ENCODE measurements around the gene EIF4E1B.

The EIF4E1B gene

GRCh38 chr5:176647030-176647842 is 16.8 kb downstream of the EIF4E1B start, which contains the start of gene TSPAN17:
Gene TSPAN17, plus strand, starts transcription at chr5:176647484. Its CDS starts 132 bp downstream, at chr5:176647616.
- DNase-seq (ENCODE audit: low spot score): peak; percentile 99

DNA sequence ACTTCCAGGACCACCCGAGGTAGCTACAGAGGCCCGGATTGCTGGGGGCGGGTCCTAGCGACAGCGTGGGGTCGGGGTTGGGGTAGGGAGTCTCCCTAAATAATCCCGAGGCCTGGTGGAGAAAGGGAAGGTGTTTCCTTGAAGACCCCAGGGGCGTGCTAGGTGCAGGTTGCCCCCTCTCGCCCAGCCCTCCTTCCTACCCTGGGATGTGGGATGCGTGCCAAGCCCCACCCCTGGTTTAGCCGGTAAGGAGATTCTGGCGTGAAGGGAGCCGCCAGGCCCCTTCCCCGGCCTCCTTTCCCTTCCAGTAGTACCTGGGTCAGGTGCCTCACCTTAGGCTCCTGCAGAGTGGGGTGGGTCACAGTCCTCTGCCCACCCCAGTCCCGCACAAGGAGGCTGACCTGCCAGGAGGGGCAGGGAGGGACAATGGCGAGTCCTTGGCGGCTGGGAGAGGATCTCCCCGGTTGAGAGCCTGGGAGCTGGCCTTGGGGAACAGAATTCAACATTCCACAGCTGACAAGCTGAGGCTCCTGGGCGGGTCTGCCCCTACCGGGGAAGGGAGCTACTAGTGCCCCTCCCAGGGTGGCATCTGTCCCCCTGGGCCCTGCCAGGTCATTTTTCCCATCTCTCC is 17.5 kb downstream of the EIF4E1B start:
- no peak for DNase-seq (ENCODE audit: low spot score)

DNA sequence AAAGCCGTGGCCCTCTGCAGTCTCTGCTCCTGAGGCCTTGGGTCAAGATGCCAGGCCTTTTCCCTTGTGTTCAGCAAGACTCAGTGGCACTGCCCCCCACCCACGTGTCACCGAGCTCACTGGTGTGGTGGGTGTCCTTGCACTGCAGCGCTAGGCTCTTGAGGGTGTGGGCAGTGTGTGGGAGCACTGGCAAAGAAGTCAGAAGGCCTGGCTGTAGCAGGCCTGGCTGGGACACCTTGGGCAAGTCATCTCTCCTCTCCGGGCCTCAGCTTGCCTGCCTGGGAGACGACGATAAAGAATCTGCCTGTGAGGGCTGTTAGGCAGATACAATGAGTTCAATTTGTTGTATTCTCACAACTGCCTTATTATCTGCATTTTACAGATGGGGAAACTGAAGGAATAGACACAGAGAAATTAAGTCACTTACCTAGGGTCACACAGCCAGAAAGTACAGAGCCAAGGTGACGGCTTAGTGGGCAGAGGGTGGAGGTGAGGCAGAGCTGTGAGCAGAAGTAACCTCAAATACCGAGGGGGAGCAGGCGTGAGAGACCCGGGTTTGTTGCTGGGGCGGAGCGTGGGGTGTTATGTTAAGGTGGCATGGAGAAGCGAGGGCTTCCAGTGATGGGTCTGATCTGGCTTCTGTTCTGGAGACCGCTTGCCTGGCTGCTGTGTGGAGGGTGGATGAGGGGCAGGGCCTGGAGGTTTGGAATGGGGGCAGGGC is 18.2 kb downstream of the EIF4E1B start:
- no peak for DNase-seq (ENCODE audit: low spot score)

GRCh38 chr5:176650354-176650884 is 19.9 kb downstream of the EIF4E1B start:
- DNase-seq (ENCODE audit: low spot score): no peak

DNA sequence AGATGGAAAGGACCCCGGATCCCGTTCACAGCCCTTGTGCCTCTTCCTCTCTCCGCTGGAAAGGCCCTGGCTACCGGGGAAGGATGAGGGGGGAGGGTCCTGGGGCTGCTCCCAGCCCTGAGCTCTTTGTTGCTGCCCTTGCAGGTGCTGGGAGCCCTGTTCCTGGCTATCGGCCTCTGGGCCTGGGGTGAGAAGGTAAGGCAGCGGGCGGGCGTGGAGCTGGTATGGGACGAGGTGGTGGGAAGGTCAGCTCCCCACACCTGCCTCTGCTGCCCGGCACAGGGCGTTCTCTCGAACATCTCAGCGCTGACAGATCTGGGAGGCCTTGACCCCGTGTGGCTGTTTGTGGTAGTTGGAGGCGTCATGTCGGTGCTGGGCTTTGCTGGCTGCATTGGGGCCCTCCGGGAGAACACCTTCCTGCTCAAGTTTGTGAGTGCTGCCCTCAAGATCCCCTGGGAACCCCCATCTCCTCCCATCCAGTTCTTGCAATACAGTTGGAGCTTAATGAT is 21.1 kb downstream of the EIF4E1B start:
- no peak for DNase-seq (ENCODE audit: low spot score)

DNA sequence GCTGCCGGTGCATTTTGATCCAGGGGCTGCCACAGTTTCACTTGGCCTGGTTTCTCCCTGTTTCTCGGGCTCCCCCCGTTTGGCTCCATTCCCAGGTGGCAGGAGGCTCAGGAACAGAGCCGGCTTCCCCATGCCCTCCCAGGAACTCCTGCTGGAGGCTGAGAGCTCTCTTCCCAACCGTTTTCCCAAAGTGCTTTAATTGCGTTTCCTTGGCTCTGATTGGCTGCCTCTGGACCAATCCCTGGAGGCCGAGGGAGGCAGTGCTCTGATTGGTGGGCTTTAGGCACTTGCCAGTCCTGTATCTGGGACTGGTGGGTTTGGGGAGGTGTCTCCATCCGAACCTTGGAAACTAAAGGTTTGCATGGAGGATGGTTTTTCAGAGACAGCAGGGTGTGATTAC is 21.7 kb downstream of the EIF4E1B start:
- no peak for DNase-seq (ENCODE audit: low spot score)

DNA sequence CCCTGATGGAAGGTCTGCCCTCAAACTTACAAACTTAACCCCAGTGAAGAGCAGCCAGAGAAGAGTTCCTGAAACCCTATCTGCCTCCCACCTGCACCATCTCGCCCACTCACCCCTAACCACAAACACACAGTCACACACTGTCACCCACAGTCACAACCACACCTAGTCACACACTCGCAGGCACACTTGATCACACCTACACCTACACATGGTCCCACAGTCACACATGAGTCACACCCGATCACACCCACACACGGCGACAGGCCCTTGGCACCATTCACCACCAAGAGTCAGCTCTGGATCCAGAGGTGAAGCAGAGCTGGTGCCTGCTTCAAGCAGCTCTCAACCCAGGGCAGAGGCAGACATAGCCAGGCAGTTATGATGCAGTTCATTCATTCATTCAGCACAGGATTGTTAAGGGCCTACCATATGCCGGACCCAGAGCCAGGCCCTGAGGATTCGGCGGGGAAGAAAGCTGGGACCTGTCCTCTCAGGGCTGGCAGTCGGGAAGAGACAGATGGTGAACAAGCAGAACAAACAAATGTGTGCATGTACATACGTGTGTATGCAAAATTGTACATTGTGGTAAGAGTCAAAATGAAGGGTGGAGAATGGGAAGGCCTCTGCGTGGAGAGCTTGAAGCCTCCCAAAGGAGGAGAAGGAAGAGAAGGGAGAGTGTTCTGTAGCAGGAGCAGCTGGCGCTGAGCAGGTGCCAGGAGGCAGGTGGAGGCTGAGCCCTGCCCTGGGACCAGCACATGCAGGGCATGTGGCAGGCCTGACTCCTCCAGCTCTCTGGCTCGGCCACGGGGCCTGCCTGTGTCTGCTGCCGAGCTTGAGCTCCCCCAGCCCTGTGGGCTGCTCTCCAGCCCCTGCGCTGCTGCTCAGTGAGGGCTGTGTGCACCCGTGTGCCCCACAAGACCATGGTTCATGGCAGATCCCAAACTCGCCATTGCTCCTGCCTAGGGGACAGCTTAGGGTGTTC is 23.2 kb downstream of the EIF4E1B start:
- DNase-seq (ENCODE audit: low spot score): no peak

- no peak for DNase-seq (ENCODE audit: low spot score)
Observed at GRCh38 chr5:176654856-176655255, 24.4 kb downstream of the EIF4E1B start.

DNA sequence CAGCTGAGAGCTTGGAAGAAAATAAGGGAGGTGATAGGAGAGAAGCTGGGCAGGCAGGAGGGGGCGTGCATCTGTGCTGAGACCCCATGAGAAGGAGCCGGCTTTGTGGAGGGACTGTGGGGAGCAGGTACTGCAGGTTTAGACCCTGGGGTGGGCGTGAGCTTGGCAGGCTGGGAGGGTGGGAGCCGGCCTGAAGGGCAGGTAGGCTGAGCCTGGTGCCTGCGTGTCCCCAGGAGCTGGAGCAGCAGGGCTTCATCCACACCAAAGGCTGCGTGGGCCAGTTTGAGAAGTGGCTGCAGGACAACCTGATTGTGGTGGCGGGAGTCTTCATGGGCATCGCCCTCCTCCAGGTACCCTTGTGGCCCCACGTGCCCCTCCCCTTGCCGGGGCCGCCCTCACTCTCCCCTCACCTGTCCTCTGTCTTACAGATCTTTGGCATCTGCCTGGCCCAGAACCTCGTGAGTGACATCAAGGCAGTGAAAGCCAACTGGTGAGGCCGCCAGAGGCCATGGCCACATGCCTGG is 26.1 kb downstream of the EIF4E1B start:
- no peak for DNase-seq (ENCODE audit: low spot score)

- DNase-seq (ENCODE audit: low spot score): peak; percentile 27
Observed at GRCh38 chr5:176658007-176658599, 27.6 kb downstream of the EIF4E1B start.

DNA sequence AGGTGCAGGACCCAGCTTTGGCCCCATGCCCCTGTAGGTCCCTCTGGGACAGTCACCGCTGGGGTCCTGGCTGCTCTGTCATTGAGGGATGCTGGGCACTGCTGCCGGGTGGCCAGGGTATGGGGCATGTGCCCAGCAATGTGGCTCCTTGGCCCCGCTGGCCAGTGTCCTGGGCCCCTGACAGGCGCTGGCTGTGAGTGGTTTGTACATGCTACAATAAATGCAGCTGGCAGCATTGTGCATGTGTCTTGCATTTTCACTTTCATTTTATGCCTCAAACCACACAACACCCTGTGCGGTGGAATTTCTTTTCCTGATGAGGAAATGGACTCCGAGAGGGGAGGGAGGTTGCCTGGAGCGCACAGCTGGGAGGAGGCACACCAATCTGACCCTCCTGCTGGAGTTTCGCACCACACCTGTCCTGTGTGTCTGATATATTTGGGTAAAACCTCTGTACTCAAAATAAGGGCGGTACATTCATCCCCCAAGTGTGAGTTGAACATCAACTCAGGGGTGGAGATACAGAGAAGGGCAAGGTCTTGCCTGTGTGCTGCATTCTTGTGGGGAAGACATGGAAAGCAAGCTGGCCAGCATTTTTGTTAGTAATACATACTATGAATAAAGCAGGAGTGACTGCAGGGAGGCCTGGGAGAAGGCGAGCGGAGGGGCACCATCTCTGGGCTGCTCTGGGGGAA is 28.5 kb downstream of the EIF4E1B start:
- DNase-seq (ENCODE audit: low spot score): no peak

GRCh38 chr5:176659512-176659839 is 29.0 kb downstream of the EIF4E1B start:
- no peak for DNase-seq (ENCODE audit: low spot score)

GRCh38 chr5:176659860-176660461 is 29.5 kb downstream of the EIF4E1B start:
- no peak for DNase-seq (ENCODE audit: low spot score)

DNA sequence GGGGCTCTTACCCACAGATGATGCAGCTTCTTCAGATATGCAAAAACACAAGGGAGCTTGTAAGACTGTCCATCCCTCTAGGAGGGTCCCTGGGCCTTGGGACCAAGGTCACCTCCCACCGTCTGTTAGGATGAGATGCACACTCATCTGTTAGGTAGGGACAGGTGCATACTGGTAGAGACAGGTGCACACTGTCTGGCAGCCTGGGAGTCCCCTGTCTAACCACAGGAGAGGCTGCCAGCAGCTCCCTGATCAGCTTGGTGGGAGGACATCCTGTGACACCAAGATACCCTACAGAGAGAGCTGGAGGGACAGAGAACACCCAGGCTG is 30.0 kb downstream of the EIF4E1B start:
- no peak for DNase-seq (ENCODE audit: low spot score)

DNA sequence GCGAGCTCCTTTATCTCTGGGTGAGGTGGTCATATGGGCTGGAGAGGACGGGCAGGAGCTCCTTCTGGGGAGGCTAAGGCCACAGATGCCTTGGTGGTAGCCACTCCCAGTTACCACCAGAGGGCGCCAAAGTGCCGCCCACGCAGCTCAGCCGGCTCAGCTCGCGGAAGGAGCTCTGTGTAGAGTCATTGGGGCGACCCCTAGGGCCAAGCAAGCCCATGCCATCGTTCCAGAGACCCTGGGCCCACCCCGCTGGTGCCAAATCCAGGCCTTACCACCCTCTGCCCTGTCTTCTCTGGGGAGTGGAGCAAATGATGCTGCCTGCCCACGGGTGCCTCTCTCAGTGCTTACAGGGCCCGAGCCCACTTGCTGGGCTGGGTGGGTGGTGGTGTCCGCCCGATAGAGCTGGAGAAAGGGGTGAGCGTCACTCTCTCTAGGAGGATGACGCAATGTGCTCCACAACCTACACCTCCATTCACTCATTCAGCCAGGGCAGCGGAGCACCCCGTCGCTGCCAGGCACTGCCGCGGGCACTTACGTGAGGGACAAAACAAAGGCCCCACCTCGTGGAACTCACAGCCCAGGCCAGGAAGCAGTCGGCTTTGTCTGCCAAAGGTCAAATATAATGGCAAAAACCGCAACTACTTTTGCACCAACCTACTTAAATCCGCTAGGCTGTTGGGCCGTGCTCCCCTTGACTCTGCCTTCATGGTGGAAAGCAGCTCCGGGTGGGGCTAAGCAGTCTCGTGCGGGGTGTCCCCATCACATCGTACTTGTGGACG is 30.6 kb downstream of the EIF4E1B start:
- peak; percentile 51 for DNase-seq (ENCODE audit: low spot score)

DNA sequence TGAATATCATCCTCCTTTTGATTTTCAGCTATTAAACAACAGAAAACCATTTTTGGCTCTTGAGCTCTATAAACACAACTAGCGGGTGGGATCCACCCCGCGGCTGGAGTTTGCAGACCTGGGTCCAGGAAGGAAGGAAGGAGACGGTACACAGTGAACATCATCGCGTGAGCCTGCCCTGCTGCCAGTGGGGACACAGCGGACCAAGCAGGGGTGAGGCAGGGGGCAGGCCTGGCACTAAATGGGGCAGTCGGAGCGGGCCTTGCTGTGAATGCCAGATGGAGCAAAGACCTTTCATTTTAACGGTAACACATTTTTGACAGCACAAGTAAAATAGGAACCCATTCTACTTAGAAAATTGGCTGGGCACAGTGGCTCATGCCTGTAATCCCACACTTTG is 31.2 kb downstream of the EIF4E1B start:
- no peak for DNase-seq (ENCODE audit: low spot score)

DNA sequence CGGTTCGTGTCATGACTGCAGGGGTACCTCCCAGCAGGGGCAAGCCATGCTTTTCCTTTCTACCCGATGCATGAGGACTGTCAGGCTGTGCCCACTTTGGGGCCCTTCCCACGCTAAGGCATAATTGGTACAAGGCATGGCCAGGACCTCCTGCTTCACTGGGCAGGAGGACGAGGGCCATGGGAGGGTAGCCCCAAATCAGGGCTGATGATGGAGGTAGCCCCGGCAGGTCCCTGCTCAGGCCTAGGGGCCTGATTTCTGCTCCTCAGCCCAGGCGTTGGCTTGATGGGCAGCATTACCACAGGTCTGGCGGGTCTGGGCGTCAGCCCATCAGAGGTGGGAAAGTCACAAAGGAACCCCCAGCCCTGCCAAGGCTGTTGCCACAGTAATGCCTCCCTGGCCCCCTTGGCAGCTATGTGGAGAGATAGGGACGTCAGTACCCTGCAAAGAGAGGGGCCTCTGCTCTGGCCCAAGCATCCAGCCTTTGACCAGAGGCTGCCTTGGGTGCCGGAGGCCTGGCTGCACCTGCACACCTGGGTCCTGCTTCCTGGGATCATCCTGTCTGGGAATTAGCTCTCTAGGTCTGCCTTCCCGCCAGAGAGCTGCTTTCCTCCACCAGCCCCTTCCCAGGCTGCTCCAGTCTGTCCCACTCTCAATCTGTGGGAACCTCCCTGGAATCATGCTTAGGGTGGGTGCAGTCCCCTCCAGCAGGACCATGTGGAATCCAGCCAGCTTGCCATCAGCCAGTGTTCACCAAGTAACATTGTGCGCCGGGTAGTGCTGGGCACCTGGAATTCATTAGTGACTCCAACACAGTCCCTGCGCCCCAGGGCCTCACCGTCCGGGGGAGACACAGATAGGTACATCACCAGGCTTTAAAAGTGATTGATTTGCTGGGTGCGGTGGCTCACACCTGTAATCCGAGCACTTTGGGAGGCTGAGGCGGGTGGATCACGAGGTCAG is 32.2 kb downstream of the EIF4E1B start:
- DNase-seq (ENCODE audit: low spot score): no peak

DNA sequence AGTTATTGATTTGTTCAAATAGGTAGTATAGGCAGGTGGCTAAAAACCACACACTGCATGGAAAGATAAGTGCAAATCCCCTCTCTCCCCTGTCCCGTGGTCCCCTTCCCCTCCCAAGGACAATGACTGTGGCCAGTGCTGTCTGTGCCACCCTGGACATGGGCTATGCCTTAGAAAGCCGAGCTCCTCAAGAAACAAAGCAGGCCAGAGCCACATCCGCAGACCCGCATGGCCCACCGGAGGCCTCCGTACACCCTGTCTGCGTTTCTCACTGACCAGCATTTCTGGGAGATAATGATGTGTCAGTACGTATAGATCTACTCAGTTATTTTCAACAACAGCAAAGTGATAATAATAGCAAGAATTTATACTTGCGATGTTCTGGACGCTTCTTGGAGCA is 33.1 kb downstream of the EIF4E1B start:
- DNase-seq (ENCODE audit: low spot score): no peak

Measured in COLO829 (cell line).